Body of pancreas (tissue), 4 donors: Measurements from ENCODE around the gene BUD31.

Source experiments
- POLR2A ChIP-seq, 3 donors: fragments of 450-650 bp; IDR thresholded peaks; one replicate each; pipeline ENCODE4 v1.6.1; 2016; ENCODE audit warnings: antibody characterized with exemption in 3 of 3, mild to moderate bottlenecking in 2 of 3
- TF ChIP-seq, protein P1 (sequence below), 7 experiments: fragments of 450-650 bp in 4 of 7; fragments of 200-600 bp in 3 of 7; sonication (generic) in 3 of 7; IDR thresholded peaks; one replicate each; pipeline ENCODE4 v1.5.1; 2016 to 2019; ENCODE audit warnings: antibody characterized with exemption in 7 of 7

- TF ChIP-seq, protein P1, sequence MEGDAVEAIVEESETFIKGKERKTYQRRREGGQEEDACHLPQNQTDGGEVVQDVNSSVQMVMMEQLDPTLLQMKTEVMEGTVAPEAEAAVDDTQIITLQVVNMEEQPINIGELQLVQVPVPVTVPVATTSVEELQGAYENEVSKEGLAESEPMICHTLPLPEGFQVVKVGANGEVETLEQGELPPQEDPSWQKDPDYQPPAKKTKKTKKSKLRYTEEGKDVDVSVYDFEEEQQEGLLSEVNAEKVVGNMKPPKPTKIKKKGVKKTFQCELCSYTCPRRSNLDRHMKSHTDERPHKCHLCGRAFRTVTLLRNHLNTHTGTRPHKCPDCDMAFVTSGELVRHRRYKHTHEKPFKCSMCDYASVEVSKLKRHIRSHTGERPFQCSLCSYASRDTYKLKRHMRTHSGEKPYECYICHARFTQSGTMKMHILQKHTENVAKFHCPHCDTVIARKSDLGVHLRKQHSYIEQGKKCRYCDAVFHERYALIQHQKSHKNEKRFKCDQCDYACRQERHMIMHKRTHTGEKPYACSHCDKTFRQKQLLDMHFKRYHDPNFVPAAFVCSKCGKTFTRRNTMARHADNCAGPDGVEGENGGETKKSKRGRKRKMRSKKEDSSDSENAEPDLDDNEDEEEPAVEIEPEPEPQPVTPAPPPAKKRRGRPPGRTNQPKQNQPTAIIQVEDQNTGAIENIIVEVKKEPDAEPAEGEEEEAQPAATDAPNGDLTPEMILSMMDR (IDR thresholded peaks at IDR 0.05) = no peak
- TF ChIP-seq POLR2A (IDR thresholded peaks at IDR 0.05) = no peak
Observed at GRCh38 chr7:99373091-99374066, 35.4 kb upstream of the BUD31 start.
